ENCODE data around the gene KCNK5. TPM values are rescaled to one million over a fixed set of nuclear protein-coding genes. Genes with fewer than 3 reads are reported as not detected.

Gene KCNK5
- polyA plus RNA-seq, 1 donor from 2014 or later: not detected

DNA sequence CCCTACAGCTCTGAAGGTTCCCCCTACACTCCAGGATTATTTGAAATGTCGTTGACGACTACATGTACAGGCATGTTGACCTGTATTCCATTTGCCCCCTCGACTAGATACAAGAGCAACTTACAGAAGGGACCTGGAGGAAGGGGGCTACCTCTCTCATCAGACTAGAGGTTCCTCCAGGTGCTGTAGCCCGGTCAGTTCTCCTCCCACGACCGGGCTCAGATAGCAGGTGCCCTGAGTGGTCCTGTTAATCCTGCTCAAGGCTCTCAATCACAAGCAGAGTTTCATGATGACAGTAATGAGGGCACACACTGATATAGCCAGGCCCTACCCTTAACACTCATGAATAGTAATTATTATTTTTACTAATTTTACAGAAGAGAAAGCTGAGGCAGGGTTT, 36.5 kb downstream of the KCNK5 start:
- Histone ChIP-seq H3K79me2 (replicated peaks; ENCODE audit: insufficient read depth, low read length) (no peaks in the 10 kb centered on the region), H3K27ac (ENCODE audit: low read length) (no peak overlapping the region), H3F3A (ENCODE audit: insufficient read depth, low read length, poor library complexity, severe bottlenecking) (no peaks in the 10 kb centered on the region), H3K4me3 (ENCODE audit: low read length) (no peak overlapping the region), H3K9me2 (ENCODE audit: insufficient read depth, low read length) (no peaks in the 10 kb centered on the region), H3K27me3 (ENCODE audit: insufficient read depth, low read depth, low read length) (no peaks in the 10 kb centered on the region), H3K4me2 (ENCODE audit: low read length) (no peak overlapping the region), H2AFZ (ENCODE audit: low read depth, low read length) (no peak overlapping the region), H3K36me3 (ENCODE audit: insufficient read depth, low read length) (no peaks in the 10 kb centered on the region), H3K9me3 (ENCODE audit: low read length) (no peaks in the 10 kb centered on the region), H3K9ac (ENCODE audit: low read length) (no peak overlapping the region), H4K20me1 (ENCODE audit: insufficient read depth) (no peaks in the 10 kb centered on the region)
- TF ChIP-seq MXI1 (conservative IDR thresholded peaks at IDR 0.05; ENCODE audit: poor library complexity, severe bottlenecking): no peak
- no peak for TF ChIP-seq CTCF (IDR thresholded peaks at IDR 0.05; ENCODE audit: poor library complexity, severe bottlenecking)
- no peak for TF ChIP-seq TAF1 (IDR thresholded peaks at IDR 0.05; ENCODE audit: low read depth)
- no peak for TF ChIP-seq EP300 (conservative IDR thresholded peaks at IDR 0.05; ENCODE audit: poor library complexity, severe bottlenecking)
- no peak for TF ChIP-seq EZH2 (IDR thresholded peaks at IDR 0.05; ENCODE audit: borderline replicate concordance, insufficient read depth, low read length, poor library complexity, severe bottlenecking)
- no peak for TF ChIP-seq SMC3 (conservative IDR thresholded peaks at IDR 0.05; ENCODE audit: poor library complexity)

DNA sequence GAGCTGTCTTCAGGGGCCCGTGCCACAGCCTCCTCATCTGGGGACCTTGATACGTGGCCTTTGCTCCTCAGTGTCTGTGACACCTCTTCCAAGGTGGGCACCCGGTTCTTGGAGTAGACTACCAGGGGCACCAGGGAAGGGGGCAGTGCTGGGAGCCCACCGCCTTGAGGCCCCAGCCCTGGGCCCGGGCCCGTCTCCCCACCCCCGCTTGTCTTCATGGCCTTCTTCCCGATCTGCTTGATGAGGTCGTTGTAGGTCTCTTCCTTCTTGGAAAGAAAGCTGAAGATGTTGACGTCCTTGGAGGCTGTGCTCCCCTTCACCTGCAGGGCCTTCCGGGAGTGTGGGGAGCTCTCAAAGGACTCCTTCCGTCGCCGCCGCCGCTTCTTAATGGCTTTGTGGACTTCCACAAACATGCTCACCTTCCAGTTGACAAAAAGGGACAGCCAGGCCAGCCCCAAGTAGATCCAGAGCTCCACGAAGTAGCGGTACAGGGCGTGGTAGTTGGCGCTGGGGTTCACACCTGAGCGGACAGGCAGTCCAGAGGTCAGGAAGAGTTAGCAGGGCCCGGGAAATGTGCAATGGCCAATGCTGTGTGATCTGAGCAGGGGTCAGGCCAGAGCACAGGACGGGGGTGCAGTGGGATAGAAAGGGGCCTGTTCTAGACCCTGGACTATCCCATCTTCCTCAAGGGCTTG, 37.9 kb downstream of the KCNK5 start:
- H4K20me1 ChIP-seq (ENCODE audit: insufficient read depth): no peaks in the 10 kb centered on the region
- no peaks in the 10 kb centered on the region for H3K9me3 ChIP-seq (ENCODE audit: low read length)
- H3K79me2 ChIP-seq (replicated peaks; ENCODE audit: insufficient read depth, low read length): no peaks in the 10 kb centered on the region
- no peak overlapping the region for H3K4me3 ChIP-seq (ENCODE audit: low read length)
- no peak overlapping the region for H3K9ac ChIP-seq (ENCODE audit: low read length)
- TF ChIP-seq EZH2 (IDR thresholded peaks at IDR 0.05; ENCODE audit: borderline replicate concordance, insufficient read depth, low read length, poor library complexity, severe bottlenecking) (no peak), EP300 (conservative IDR thresholded peaks at IDR 0.05; ENCODE audit: poor library complexity, severe bottlenecking) (no peak), CTCF (IDR thresholded peaks at IDR 0.05; ENCODE audit: poor library complexity, severe bottlenecking) (no peak), TAF1 (IDR thresholded peaks at IDR 0.05; ENCODE audit: low read depth) (no peak), SMC3 (conservative IDR thresholded peaks at IDR 0.05; ENCODE audit: poor library complexity) (no peak), RAD21 (conservative IDR thresholded peaks at IDR 0.05) (no peak), MXI1 (conservative IDR thresholded peaks at IDR 0.05; ENCODE audit: poor library complexity, severe bottlenecking) (no peak), POLR2AphosphoS5 (IDR thresholded peaks at IDR 0.05) (no peak)
- TF ChIP-seq, protein P1, sequence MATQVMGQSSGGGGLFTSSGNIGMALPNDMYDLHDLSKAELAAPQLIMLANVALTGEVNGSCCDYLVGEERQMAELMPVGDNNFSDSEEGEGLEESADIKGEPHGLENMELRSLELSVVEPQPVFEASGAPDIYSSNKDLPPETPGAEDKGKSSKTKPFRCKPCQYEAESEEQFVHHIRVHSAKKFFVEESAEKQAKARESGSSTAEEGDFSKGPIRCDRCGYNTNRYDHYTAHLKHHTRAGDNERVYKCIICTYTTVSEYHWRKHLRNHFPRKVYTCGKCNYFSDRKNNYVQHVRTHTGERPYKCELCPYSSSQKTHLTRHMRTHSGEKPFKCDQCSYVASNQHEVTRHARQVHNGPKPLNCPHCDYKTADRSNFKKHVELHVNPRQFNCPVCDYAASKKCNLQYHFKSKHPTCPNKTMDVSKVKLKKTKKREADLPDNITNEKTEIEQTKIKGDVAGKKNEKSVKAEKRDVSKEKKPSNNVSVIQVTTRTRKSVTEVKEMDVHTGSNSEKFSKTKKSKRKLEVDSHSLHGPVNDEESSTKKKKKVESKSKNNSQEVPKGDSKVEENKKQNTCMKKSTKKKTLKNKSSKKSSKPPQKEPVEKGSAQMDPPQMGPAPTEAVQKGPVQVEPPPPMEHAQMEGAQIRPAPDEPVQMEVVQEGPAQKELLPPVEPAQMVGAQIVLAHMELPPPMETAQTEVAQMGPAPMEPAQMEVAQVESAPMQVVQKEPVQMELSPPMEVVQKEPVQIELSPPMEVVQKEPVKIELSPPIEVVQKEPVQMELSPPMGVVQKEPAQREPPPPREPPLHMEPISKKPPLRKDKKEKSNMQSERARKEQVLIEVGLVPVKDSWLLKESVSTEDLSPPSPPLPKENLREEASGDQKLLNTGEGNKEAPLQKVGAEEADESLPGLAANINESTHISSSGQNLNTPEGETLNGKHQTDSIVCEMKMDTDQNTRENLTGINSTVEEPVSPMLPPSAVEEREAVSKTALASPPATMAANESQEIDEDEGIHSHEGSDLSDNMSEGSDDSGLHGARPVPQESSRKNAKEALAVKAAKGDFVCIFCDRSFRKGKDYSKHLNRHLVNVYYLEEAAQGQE (IDR thresholded peaks at IDR 0.05; ENCODE audit: borderline replicate concordance): no peak
- no peak overlapping the region for H3K4me2 ChIP-seq (ENCODE audit: low read length)
- no peaks in the 10 kb centered on the region for H3K36me3 ChIP-seq (ENCODE audit: insufficient read depth, low read length)
- no peak overlapping the region for H2AFZ ChIP-seq (ENCODE audit: low read depth, low read length)
- no peaks in the 10 kb centered on the region for H3K27me3 ChIP-seq (ENCODE audit: insufficient read depth, low read depth, low read length)
- H3F3A ChIP-seq (ENCODE audit: insufficient read depth, low read length, poor library complexity, severe bottlenecking): no peaks in the 10 kb centered on the region
- no peak overlapping the region for H3K27ac ChIP-seq (ENCODE audit: low read length)
- no peaks in the 10 kb centered on the region for H3K9me2 ChIP-seq (ENCODE audit: insufficient read depth, low read length)

All from neural cell (in vitro differentiated cells).